BLaER1 treated with 17β-estradiol and CSF1 and Interleukin-3, amounts not matched to agents 10 nM and 100 nM (cell line): ENCODE data around the gene PLCXD1.

Experiments
- H3K27ac ChIP-seq, 11 experiments: shearing (Covaris generic); formaldehyde crosslinking; 2 replicates each; pipeline ENCODE4 v1.8.1; 2022
- H3K27me3 ChIP-seq, 11 experiments: shearing (Covaris generic); formaldehyde crosslinking; 2 replicates each; pipeline ENCODE4 v1.8.1; 2022
- H3K36me3 ChIP-seq, 11 experiments: shearing (Covaris generic); formaldehyde crosslinking; 2 replicates each; pipeline ENCODE4 v1.8.1; 2022
- H3K4me1 ChIP-seq, 10 experiments: shearing (Covaris generic); formaldehyde crosslinking; 2 replicates each; pipeline ENCODE4 v1.8.1; 2022
- H3K4me2 ChIP-seq, 11 experiments: shearing (Covaris generic); formaldehyde crosslinking; 2 replicates each; pipeline ENCODE4 v1.8.1; 2022
- H3K4me3 ChIP-seq, 10 experiments: shearing (Covaris generic); formaldehyde crosslinking; 2 replicates each; pipeline ENCODE4 v1.8.1; 2022
- H3K9ac ChIP-seq, 11 experiments: shearing (Covaris generic); formaldehyde crosslinking; 2 replicates each; pipeline ENCODE4 v1.8.1; 2022
- H3K9me3 ChIP-seq, 11 experiments: shearing (Covaris generic); formaldehyde crosslinking; replicated peaks in 1 of 11; 2 replicates each; pipeline ENCODE4 v1.8.1; 2022
- H4K20me1 ChIP-seq, 11 experiments: shearing (Covaris generic); formaldehyde crosslinking; 2 replicates each; pipeline ENCODE4 v1.8.1; 2022
- Cebpa-rat ChIP-seq, 11 experiments: shearing (Covaris generic); IDR thresholded peaks; 2 replicates each; pipeline ENCODE4 v1.8.1; 2022

Gene PLCXD1

GRCh38 chrX:283115-283845, 2.1 kb downstream of the PLCXD1 start:
- Histone ChIP-seq H3K4me3 (peak overlapping the region; percentile 52 to 70 (median 59)), H3K9me3 (no peaks in the 10 kb centered on the region), H4K20me1 (peaks cover 0 to 25% (median 0%) of the 10 kb centered on the region in 11 experiments; a peak in 3 of 22 replicates), H3K4me2 (peak overlapping the region; percentile 68 to 88 (median 76)), H3K9ac (peak overlapping the region; percentile 51 to 78 (median 75); a peak in 20 of 22 replicates), H3K36me3 (peaks cover 29 to 38% (median 37%) of the 10 kb centered on the region in 11 experiments), H3K27ac (peak overlapping the region in 9 of 11 experiments; percentile 30 to 76 (median 65); a peak in 14 of 22 replicates), H3K4me1 (peaks cover 26 to 44% (median 38%) of the 10 kb centered on the region in 10 experiments), H3K27me3 (no peaks in the 10 kb centered on the region)
- TF ChIP-seq Cebpa-rat (IDR thresholded peaks at IDR 0.05) = no peak

DNA sequence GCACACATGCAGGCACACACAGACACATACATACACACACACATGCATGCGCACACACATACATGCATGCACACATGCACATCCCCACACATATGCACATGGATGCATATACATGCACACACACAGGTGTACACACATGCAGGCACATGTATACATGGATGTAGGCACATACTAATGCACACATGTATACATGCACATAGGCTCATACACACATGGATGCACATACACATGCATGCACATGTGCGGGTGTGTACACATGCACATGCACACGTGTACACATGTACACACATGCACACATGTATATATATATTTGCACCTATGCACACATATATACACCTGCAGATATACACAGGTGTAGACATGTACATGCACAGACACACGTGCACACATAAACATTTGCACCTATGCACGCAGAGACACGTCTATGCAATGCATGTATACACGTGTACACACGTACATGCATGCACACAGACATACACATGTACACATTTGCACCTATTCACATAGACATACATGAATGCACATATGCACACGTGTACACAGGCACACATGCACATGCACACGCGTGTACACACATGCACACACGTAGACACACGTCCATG, 4.0 kb downstream of the PLCXD1 start:
- Histone ChIP-seq H3K4me2 (no peak overlapping the region), H4K20me1 (peaks cover 0 to 19% (median 0%) of the 10 kb centered on the region in 11 experiments; a peak in 2 of 22 replicates), H3K9ac (no peak overlapping the region), H3K4me1 (peaks cover 13 to 26% (median 20%) of the 10 kb centered on the region in 10 experiments; a peak in 18 of 20 replicates), H3K27me3 (no peaks in the 10 kb centered on the region), H3K9me3 (no peaks in the 10 kb centered on the region; a peak in 1 of 22 replicates), H3K36me3 (peaks cover 48 to 57% (median 55%) of the 10 kb centered on the region in 11 experiments), H3K27ac (no peak overlapping the region), H3K4me3 (no peak overlapping the region)
- TF ChIP-seq Cebpa-rat (IDR thresholded peaks at IDR 0.05) = no peak

GRCh38 chrX:287670-288069, 6.5 kb downstream of the PLCXD1 start:
- TF ChIP-seq Cebpa-rat (IDR thresholded peaks at IDR 0.05) = no peak
- no peak overlapping the region for H3K4me2 ChIP-seq
- peaks cover 0 to 11% (median 0%) of the 10 kb centered on the region in 11 experiments; a peak in 2 of 22 replicates for H4K20me1 ChIP-seq
- H3K4me3 ChIP-seq = no peak overlapping the region
- no peak overlapping the region for H3K27ac ChIP-seq
- H3K9me3 ChIP-seq = peaks cover 1 to 22% (median 10%) of the 10 kb centered on the region in 11 experiments; a peak in 17 of 22 replicates
- H3K27me3 ChIP-seq = no peaks in the 10 kb centered on the region
- peaks cover 0 to 11% (median 5%) of the 10 kb centered on the region in 10 experiments; a peak in 8 of 20 replicates for H3K4me1 ChIP-seq
- H3K9ac ChIP-seq = no peak overlapping the region
- peaks cover 73 to 82% (median 80%) of the 10 kb centered on the region in 11 experiments for H3K36me3 ChIP-seq

- H3K4me2 ChIP-seq = no peak overlapping the region
- peaks cover 82 to 91% (median 89%) of the 10 kb centered on the region in 11 experiments for H3K36me3 ChIP-seq
- H3K27me3 ChIP-seq = no peaks in the 10 kb centered on the region
- no peak overlapping the region for H3K9ac ChIP-seq
- H3K27ac ChIP-seq = no peak overlapping the region
- peaks cover 0 to 11% (median 0%) of the 10 kb centered on the region in 11 experiments; a peak in 2 of 22 replicates for H4K20me1 ChIP-seq
- H3K4me1 ChIP-seq = peaks cover 0 to 11% (median 5%) of the 10 kb centered on the region in 10 experiments; a peak in 8 of 20 replicates
- no peak overlapping the region for H3K4me3 ChIP-seq
- H3K9me3 ChIP-seq = peaks cover 10 to 31% (median 19%) of the 10 kb centered on the region in 11 experiments; a peak in 21 of 22 replicates
- no peak for TF ChIP-seq Cebpa-rat (IDR thresholded peaks at IDR 0.05)
Observed at GRCh38 chrX:288561-288991, 7.4 kb downstream of the PLCXD1 start.

DNA sequence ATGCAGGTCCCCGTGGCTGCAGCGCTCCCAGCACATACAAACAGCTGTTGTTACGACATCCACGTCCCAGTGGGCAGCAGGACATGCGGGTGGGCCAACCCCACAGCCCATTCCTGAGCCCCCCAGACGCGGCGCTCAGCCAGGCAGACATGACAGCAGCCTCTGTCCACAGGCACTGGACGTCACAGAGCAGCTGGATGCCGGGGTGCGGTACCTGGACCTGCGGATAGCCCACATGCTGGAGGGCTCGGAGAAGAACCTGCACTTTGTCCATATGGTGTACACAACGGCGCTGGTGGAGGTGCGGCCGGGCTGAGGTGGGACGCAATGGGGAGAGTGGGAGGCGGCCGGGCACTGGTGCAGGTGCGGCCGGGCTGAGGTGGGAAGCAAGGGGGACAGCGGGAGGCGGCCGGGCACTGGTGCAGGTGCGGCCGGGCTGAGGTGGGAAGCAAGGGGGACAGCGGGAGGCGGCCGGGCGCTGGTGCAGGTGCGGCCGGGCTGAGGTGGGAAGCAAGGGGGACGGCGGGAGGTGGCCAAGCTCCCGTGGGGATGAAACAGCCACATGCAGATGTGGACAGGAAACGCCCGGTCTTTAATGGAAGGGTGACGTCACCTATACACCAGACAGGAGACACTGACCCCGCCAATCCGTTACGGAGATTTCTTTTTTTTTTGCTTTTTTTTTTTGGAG, 9.4 kb downstream of the PLCXD1 start:
- no peaks in the 10 kb centered on the region for H3K4me1 ChIP-seq
- no peak for TF ChIP-seq Cebpa-rat (IDR thresholded peaks at IDR 0.05)
- no peak overlapping the region for H3K27ac ChIP-seq
- no peaks in the 10 kb centered on the region for H3K27me3 ChIP-seq
- H3K9me3 ChIP-seq = peaks cover 12 to 34% (median 21%) of the 10 kb centered on the region in 11 experiments; a peak in 21 of 22 replicates
- no peak overlapping the region for H3K4me3 ChIP-seq
- peaks cover 87 to 94% (median 92%) of the 10 kb centered on the region in 11 experiments for H3K36me3 ChIP-seq
- H4K20me1 ChIP-seq = peaks cover 0 to 11% (median 0%) of the 10 kb centered on the region in 11 experiments; a peak in 2 of 22 replicates
- no peak overlapping the region for H3K4me2 ChIP-seq
- no peak overlapping the region for H3K9ac ChIP-seq

- peaks cover 0 to 11% (median 0%) of the 10 kb centered on the region in 11 experiments; a peak in 2 of 22 replicates for H4K20me1 ChIP-seq
- no peaks in the 10 kb centered on the region for H3K27me3 ChIP-seq
- H3K9ac ChIP-seq = no peak overlapping the region
- no peaks in the 10 kb centered on the region for H3K4me1 ChIP-seq
- peaks cover 85 to 94% (median 92%) of the 10 kb centered on the region in 11 experiments for H3K36me3 ChIP-seq
- H3K4me2 ChIP-seq = no peak overlapping the region
- H3K27ac ChIP-seq = no peak overlapping the region
- H3K4me3 ChIP-seq = no peak overlapping the region
- H3K9me3 ChIP-seq = peaks cover 13 to 38% (median 21%) of the 10 kb centered on the region in 11 experiments; a peak in 21 of 22 replicates
- no peak for TF ChIP-seq Cebpa-rat (IDR thresholded peaks at IDR 0.05)
Observed at GRCh38 chrX:291411-291901, 10.3 kb downstream of the PLCXD1 start.

DNA sequence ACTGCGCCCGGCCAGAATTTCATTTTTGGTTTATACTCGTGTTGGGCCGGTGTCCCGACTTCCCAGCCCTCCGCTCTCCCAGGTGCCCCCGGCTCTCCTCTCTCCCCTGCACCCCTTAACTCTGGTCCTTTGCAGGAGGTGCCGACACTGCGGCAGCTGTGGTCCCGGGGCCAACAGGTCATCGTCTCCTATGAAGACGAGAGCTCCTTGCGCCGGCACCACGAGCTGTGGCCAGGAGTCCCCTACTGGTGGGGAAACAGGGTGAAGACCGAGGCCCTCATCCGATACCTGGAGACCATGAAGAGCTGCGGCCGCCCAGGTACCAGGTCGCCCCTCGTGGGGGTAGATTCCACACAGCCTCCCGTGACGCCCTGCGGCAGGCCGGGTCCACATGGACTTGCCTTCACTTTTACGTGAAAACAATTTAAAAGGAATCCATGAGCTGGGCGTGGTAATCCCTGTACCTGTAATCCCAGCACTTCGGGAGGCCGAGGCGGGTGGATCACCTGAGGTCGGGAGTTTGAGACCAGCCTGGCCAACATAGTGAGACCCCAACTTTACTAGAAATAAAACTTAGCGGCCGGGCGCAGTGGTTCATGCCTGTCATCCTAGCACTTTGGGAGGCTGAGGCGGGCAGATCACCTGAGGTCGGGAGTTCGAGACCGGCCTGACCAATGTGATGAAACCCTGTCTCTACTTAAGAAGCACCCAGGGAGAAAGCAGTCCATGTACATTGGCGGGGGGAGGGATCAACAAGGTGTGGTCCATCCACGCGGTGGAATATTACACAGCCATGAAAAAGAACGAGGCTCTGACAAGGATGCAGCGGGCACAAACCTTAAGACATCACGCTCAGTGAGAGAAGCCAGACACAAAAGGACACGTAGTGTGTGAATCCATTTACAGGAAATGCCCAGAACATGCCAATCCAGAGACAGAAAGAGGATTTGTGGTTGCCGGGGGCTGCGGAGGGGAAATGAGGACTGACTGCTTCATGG, 12.0 kb downstream of the PLCXD1 start:
- Histone ChIP-seq H4K20me1 (peaks cover 0 to 6% (median 0%) of the 10 kb centered on the region in 11 experiments; a peak in 1 of 22 replicates), H3K4me1 (no peaks in the 10 kb centered on the region), H3K4me3 (no peak overlapping the region), H3K27me3 (no peaks in the 10 kb centered on the region), H3K36me3 (peaks cover 78 to 86% (median 85%) of the 10 kb centered on the region in 11 experiments), H3K9me3 (peaks cover 13 to 40% (median 21%) of the 10 kb centered on the region in 11 experiments; a peak in 21 of 22 replicates), H3K4me2 (no peak overlapping the region), H3K9ac (no peak overlapping the region), H3K27ac (no peak overlapping the region)
- no peak for TF ChIP-seq Cebpa-rat (IDR thresholded peaks at IDR 0.05)
